ENCODE results near the gene CD79A.

Gene CD79A

GRCh38 chr19:41920882-41921576 is 44.0 kb downstream of the CD79A start:
- no peak for DNase-seq

DNA sequence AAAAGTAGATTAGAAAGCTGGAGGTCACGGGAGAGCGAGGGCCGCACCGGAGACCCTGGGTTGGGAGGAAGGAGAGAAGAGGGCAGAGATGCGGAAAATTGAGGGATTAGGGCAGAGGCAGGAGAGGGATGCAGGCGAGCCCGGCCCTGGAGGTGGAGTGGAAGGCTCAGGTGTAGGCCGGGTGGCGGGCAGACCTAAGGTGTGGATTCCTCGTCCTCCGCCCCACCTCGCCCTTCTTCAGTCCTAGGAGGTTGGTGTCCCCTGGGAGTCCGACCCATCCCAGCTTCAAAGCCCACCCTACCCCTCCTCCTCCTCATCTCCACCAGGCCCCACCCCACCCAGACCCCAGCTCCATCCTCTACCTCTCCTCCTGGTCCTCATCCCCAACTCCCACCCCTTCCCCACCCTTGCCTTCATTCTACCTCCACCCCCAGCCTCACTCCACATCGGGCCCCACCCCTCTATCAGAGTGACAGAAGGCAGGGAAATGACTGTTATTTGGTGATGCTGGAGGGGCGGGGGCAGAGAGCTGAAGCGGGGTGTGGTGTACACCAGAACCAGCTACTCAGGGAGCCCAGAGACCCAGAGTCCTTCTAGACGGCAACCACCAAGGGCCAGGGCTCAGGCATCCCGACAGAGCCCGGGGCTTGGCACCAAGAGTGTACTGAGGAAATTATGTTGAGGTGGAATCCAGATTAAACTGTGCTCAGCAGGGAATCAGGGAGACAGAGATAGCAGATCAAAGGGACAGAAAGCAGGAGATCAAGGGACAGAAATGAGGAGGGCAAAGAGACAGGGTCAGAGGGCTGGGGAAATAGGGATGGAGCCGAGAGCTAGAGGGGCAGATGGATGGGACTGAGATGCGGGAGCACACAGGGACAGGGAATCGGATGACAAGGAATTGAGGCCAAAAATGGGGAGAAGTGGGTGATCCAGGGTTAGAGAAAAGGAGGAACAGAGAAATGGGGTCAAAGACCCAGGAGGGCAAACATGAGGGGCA is 44.8 kb downstream of the CD79A start:
- no peak for DNase-seq

- no peak for DNase-seq
Measured at GRCh38 chr19:41922585-41922984, 45.5 kb downstream of the CD79A start.

DNA sequence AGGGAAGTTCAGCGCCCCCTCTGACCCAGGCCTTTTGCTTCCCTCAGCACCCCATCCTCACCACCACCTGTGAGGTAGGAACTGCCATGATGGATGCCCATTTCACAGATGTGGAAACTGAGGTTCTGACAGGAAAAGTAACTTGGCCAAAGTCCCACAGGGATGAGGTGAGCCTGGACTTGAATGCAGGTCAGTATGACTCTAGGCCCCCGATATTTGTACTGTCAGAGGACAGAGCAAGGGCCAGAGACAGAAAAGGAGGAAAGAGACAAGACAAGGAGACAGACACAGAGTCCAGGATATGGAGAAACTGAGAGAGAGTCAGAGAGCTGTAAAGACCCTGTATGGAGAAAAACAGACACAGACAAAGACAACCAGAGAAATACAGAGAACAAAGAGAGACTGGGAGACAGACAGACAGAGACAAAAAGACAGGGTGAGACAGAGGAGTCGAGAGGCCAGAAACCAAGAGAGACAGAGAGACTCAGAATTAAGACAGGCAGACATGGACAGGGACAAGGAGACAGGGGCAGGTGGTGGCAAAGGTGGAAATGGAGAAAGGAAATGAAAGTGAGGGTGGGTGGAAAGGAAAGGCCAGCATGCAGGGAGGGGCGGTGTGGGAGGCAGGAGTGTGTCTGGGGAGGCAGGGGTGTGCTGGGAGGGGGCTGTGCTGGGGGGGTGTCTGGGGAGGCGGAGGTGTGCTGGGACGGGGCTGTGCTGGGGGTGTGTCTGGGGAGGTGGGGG is 46.1 kb downstream of the CD79A start:
- no peak for DNase-seq

GRCh38 chr19:41924151-41925145 is 47.4 kb downstream of the CD79A start:
- no peak for DNase-seq

- DNase-seq: no peak
Measured at GRCh38 chr19:41925208-41926003, 48.3 kb downstream of the CD79A start.

DNA sequence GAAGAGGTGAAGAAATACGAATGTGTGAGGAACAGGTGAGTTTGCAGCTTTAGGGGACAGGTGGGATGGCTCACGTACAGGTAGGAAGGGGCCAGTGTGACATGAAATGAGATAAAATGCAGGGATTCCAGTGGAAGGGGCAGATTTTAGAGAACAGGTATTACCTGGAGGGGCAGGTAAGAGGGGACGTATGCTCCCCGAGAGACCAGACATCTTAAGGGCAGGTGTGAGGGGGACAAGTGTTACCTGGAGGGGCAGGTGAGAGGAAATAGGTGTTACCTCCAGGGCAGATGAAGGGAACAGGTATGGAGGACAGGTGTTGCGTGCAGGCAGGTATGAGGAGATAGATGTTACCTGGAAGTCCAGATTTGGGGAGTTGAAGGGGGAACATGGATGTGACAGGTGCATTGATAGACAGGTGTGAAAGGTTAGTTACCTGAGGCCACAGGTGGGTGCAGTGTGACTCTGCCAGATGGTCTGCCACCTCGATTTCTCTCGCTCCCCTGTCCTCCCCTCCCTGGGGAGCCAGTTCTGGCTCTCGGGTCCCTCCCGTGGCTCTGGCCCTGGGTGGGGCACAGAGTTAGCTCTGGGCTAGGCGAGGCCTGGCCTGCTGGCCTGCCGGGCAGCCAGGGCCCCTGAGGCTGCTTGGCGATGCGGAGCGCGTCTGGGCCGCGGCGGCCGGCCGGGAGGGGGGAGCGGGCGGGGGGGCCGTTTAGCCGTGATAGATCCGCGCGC is 49.1 kb downstream of the CD79A start:
- DNase-seq: no peak

DNA sequence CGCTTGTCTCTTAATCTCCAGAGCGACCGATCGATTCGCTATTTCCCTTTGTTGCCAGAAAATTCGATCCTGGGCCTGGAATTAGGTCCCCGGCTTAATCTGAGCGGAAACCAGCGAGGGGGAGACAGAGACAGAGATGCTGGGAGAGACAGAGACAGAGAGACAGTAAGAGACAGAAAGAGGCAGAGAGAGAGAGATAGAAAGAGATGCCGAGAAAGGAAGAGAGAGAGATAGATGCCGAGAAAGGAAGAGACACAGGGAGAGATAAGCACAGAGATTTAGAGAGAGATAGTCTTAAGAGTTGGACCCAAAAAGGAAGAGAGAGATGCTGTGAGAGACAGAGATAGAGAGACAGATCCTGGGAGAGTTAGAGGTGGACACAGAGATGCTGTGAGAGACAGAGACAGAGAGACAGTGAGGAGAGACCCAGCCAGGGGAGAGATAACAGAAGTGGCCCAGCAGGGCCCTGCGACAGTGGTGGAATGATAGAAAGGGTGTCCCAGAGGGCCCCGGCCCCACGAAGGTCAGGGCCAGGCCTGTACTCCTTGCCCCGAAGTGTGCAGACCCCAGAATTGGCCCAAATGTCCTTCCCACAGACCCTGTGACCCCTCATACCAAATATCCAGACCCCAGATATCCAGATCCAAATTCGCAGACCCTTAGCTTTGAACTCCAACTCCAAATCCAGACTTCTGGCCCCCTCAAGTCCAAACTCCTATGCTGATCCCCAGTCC is 49.9 kb downstream of the CD79A start:
- DNase-seq: no peak

DNA sequence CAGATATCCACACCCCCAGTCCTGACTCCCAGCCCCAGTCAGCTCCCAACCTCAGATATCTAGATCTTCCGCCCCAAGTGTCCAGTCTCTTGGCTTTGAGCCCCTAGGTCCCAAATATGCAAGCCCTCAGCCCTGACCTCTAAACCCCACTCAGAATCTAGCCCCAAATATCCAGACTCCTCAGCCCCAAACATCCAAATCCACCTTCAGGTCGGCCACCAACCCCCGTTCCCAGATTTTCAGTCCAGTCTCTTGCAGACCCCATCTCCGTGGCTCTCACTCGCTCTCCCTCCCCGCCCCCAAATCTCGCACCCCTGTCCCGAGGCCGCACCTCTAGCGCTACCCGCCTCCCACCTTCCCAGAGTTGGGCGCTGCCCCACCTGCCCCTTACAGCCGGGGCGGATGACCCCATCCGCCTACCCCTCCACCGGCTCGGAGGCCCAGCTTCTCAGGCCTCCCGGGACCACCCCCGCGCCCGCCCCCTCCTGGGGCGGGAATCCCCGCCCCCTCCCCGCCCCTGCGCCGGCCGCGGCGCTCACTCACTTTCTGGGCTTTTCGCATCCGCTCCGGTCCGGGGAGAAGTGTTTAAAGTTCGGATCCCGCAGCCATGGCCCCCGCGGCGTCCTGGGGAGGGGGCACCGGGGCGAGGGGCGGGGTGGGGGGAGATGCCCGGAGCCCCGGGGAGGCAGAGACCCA is 50.6 kb downstream of the CD79A start:
- DNase-seq: peak in 1 of 2 donors; percentile 51

DNA sequence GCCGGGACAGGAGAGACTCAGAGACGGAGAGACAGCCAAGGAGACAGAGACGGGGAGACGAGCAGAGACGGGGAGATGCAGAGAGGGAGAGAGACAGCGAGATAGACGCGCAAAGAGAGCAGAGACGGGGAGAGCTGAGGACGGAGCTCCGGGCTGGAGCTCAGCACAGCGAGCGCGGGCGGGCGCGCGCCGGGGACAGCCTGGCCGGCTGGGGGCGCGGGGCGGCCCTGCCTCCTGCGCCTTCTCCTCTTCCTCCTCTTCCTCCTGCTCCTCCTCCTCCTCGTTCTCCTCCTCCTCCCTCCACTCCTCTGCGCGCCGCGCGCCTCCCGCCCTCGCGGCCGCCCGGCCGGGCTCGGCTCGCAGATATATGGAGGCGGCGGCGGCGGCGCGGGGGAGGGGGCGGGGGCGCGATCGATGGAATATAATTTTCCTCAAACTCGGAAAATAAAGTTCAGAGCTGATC is 51.2 kb downstream of the CD79A start, which contains the start of gene ERFL:
Gene ERFL (minus strand): TSS at position 229 of the 463 bp plus-strand sequence. CDS start 15,530 bp downstream, outside the sequence.
- DNase-seq: no peak

- peak; percentile 40 to 57 for DNase-seq
Measured at GRCh38 chr19:41928754-41929535, 51.9 kb downstream of the CD79A start.

DNA sequence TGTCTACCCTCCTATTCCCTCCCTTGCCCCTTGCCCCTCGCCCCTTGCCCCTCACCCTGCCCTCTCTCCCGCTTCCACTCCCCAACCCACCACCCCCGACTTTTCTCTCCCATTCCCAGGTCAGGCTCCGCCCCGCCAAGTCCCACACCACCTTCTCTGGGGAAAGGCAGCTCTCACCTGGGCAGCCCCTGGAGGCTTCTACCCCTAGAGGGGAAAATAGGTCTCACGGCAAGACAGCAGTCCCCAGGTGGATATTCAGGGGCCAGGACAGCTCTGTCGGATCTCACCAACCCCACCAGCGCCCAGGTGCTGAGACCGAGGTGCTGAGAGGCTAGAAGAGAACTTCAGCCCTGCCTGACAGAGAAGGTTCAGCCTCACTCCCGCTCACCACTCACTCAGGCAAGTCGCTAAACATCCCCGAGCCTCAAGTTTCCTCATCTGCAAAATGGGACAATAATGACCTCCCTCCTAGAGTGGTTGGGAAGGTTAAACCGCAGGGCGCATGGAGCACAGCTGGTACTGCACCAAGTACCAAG is 52.5 kb downstream of the CD79A start:
- no peak for DNase-seq

DNA sequence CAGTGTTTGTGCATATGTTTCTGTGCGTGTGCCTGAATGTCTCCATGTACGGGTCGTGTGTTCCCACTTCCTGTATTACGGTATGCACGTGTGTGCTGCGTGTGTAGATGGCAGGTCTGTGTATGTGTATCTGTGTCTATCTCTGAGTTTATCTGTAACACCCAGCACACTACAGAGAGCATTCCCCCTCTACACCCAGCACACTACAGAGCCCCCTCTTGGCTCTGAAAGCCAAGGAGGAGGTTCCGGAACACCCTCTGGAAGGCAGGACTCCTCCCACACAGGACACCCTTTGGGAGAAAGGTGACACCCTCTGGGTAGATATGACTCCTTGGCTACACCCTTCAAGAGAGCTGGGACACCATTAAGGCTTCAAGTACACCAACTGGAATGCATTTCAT is 53.2 kb downstream of the CD79A start:
- no peak for DNase-seq

Data from CD4-positive, alpha-beta T cell treated with Interferon alpha-2 for 1 hour (primary cell).